T-cell (primary cell): ENCODE results near the gene C6orf58. TPM values are rescaled to one million over a fixed set of nuclear protein-coding genes. Genes with fewer than 3 reads are reported as not detected.

Experiments used
- ATAC-seq, 4 experiments: fragments of 200-7000 bp in 3 of 4; fragments of 150-1000 bp in 1 of 4; cut with Tn5 transposase; replicated peaks in 1 of 4; 1 replicate in 3 of 4; 2 replicates in 1 of 4; pipeline ENCODE4 v1.10.0; 2021; ENCODE audit warnings: moderate library complexity in 3 of 4, mild to moderate bottlenecking in 2 of 4, moderate number of reproducible peaks in 1 of 4
- CTCF ChIA-PET, 2 donors: fragments of 300-600 bp; sonication (Branson Sonifier 250); formaldehyde crosslinking; loops; one replicate each; lab custom pipeline; 2022; ENCODE audit warnings: antibody characterized with exemption in 2 of 2; lab: Charles Lee
- POLR2A ChIA-PET, 2 donors: fragments of 300-600 bp; sonication (Branson Sonifier 250); formaldehyde crosslinking; loops; one replicate each; lab custom pipeline; 2022; ENCODE audit warnings: antibody characterized with exemption in 2 of 2; lab: Charles Lee
- DNase-seq, 35 experiments: peaks; one replicate each; pipeline versions ENCODE4 v3.0.0 to v3.0.0-alpha.2; 2013 to 2023
- H3K27ac ChIP-seq: one replicate; pipeline ENCODE4 v1.5.1; 2013; ENCODE audit warnings: low read length
- H3K27me3 ChIP-seq, 2 experiments: replicated peaks in 1 of 2; 1 replicate in 1 of 2; 2 replicates in 1 of 2; pipeline versions ENCODE4 v1.6.1 to v1.7.0; 2013; ENCODE audit warnings: low read length in 1 of 2, mixed read lengths in 1 of 2; ENCODE audit not compliant: control insufficient read depth in 2 of 2, insufficient read depth in 2 of 2; ENCODE audit errors: extremely low read depth in 1 of 2
- H3K36me3 ChIP-seq, 2 donors: 1 replicate in 1 of 2; 2 replicates in 1 of 2; pipeline versions ENCODE4 v1.6.1 to v1.7.0; 2013; ENCODE audit warnings: low read length in 1 of 2; ENCODE audit not compliant: control insufficient read depth in 2 of 2, insufficient read depth in 1 of 2; ENCODE audit errors: extremely low read depth in 1 of 2
- H3K4me1 ChIP-seq, 2 experiments: 1 replicate in 1 of 2; 2 replicates in 1 of 2; pipeline versions ENCODE4 v1.6.1 to v1.7.0; 2013; ENCODE audit warnings: low read length in 2 of 2, mixed read lengths in 1 of 2; ENCODE audit not compliant: insufficient read depth in 2 of 2, control insufficient read depth in 1 of 2; ENCODE audit errors: extremely low read depth in 1 of 2
- H3K4me3 ChIP-seq, 2 donors: 1 replicate in 1 of 2; 2 replicates in 1 of 2; pipeline versions ENCODE4 v1.5.1 to v1.7.0; 2013; ENCODE audit warnings: mild to moderate bottlenecking in 2 of 2, low read length in 1 of 2, moderate library complexity in 1 of 2; ENCODE audit not compliant: control insufficient read depth in 1 of 2; ENCODE audit errors: extremely low read depth in 1 of 2
- H3K9me3 ChIP-seq: 2 replicates; pipeline ENCODE4 v1.7.0; 2013
- H3K27ac Mint-ChIP-seq, 2 donors: one replicate each; pipeline ENCODE4 v1.8.0; 2020 to 2021; ENCODE audit warnings: mild to moderate bottlenecking in 2 of 2, mixed read lengths in 2 of 2
- H3K27me3 Mint-ChIP-seq, 2 donors: one replicate each; pipeline ENCODE4 v1.8.0; 2021 to 2022; ENCODE audit warnings: mixed read lengths in 2 of 2
- H3K36me3 Mint-ChIP-seq: one replicate; pipeline ENCODE4 v1.8.0; 2021; ENCODE audit warnings: mixed read lengths
- H3K4me1 Mint-ChIP-seq, 3 donors: one replicate each; pipeline ENCODE4 v1.8.0; 2020 to 2022; ENCODE audit warnings: mixed read lengths in 3 of 3, mild to moderate bottlenecking in 1 of 3
- H3K4me3 Mint-ChIP-seq, 3 donors: one replicate each; pipeline ENCODE4 v1.8.0; 2020 to 2022; ENCODE audit warnings: mild to moderate bottlenecking in 3 of 3, mixed read lengths in 3 of 3, moderate library complexity in 3 of 3
- H3K9me3 Mint-ChIP-seq, 3 donors: one replicate each; pipeline ENCODE4 v1.8.0; 2020 to 2022; ENCODE audit warnings: mixed read lengths in 3 of 3
- WGBS: methylation state at CpG from one replicate; pipeline ENCODE4 v1.1.5; 2013; ENCODE audit warnings: missing lambda C conversion rate; ENCODE audit not compliant: insufficient coverage; 5-methylcytosine and 5-hydroxymethylcytosine counted together
- total RNA-seq, 35 experiments: library from RNA in 6 of 35; stranded (reverse) in 6 of 35; fragments of 120-200 nt in 1 of 35; gene quantifications; one replicate each; pipeline versions ENCODE4 v1.2.1 to v1.2.4 and lab custom pipeline; 2013 to 2026

C6orf58 gene
- total RNA-seq, 5 donors from 2014 or later (not counting 1 experiment from before 2014, with no cell fraction given), result not detected

- Histone ChIP-seq H3K27me3 (no peaks in the 10 kb centered on the region), H3K4me1 (no peaks in the 10 kb centered on the region), H3K27ac (no peak overlapping the region), H3K36me3 (no peaks in the 10 kb centered on the region), H3K9me3 (no peaks in the 10 kb centered on the region), H3K4me3 (no peak overlapping the region)
- H3K36me3 Mint-ChIP-seq, result no peaks in the 10 kb centered on the region
- ChIA-PET CTCF (no interaction called here), POLR2A (no interaction called here)
- no peak overlapping the region for H3K27ac Mint-ChIP-seq
- H3K4me3 Mint-ChIP-seq, result no peak overlapping the region
- DNase-seq (no peak), ATAC-seq (no peak)
- no peaks in the 10 kb centered on the region for H3K9me3 Mint-ChIP-seq
- peaks cover 0 to 10% (median 9%) of the 10 kb centered on the region in 3 donors for H3K4me1 Mint-ChIP-seq
- peaks cover 0 to 5% of the 10 kb centered on the region in 2 donors for H3K27me3 Mint-ChIP-seq
Measured at GRCh38 chr6:127566651-127567050, 10.3 kb upstream of the C6orf58 start.

DNA sequence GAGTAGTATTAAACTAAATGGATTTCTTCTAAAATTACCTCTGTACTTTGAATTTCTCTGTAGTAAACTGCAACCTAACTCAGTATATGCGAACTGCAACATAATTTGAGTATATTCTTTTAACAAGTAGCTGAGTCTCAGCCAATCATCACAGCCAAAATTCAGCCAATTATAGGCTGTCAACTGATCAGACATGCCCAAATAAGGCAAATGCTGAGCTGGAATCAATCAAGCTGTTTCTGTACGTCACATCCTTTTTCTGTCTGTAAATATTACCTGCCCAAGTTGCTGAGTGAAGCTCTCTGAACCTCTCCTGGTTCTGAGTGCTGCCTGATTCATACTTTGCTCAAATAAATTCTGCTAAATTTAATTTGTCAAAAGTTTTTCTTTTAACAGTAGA is 9.5 kb upstream of the C6orf58 start:
- Histone ChIP-seq H3K27me3 (no peaks in the 10 kb centered on the region), H3K27ac (no peak overlapping the region), H3K4me1 (no peaks in the 10 kb centered on the region), H3K4me3 (no peak overlapping the region), H3K36me3 (no peaks in the 10 kb centered on the region), H3K9me3 (no peaks in the 10 kb centered on the region)
- ChIA-PET CTCF (no interaction called here), POLR2A (no interaction called here)
- H3K4me1 Mint-ChIP-seq, result peaks cover 0 to 10% (median 9%) of the 10 kb centered on the region in 3 donors
- WGBS, result 67% methylated on average over 1 of the region's 2 CpGs
- ATAC-seq (no peak), DNase-seq (no peak)
- H3K36me3 Mint-ChIP-seq, result no peaks in the 10 kb centered on the region
- H3K9me3 Mint-ChIP-seq, result no peaks in the 10 kb centered on the region
- peaks cover 0 to 5% of the 10 kb centered on the region in 2 donors for H3K27me3 Mint-ChIP-seq
- H3K4me3 Mint-ChIP-seq, result no peak overlapping the region
- H3K27ac Mint-ChIP-seq, result no peak overlapping the region

DNA sequence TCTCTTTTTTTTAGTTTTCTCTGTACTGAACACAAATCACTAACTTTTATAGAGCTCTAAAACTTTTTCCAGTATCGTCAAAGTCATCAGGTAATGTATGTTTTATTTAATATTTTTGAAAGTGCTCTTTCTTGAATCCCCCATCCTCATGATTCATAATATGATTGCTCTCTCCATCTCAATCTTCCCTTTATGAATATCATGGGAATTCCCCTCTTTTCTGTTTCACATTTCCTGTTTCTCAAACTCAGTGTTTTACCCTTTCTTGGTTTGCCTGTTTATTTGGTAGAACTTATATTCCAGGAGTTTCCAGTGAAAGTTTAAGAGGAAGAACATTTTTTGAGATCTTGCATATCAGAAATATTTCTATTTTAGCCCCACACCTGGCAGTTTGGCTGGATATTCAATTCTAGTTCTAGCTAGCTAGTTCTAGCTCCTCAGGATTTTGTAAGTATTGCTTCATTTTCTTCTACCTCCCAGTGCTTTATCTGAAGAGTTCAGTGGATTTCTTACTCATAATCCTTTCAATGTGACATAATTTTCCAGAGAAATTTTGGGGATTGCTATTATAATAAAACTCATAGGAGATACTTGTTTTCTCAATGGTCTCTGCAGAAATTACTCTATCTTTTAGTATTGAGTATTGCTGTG is 6.1 kb upstream of the C6orf58 start:
- Mint-ChIP-seq H3K4me1 (peaks cover 0 to 10% (median 9%) of the 10 kb centered on the region in 3 donors), H3K27me3 (peaks cover 0 to 4% of the 10 kb centered on the region in 2 donors), H3K9me3 (no peaks in the 10 kb centered on the region), H3K36me3 (no peaks in the 10 kb centered on the region), H3K27ac (no peak overlapping the region), H3K4me3 (no peak overlapping the region)
- ChIA-PET POLR2A (no interaction called here), CTCF (no interaction called here)
- no peak overlapping the region for H3K4me3 ChIP-seq
- no peaks in the 10 kb centered on the region for H3K9me3 ChIP-seq
- ATAC-seq, result no peak
- no peaks in the 10 kb centered on the region for H3K27me3 ChIP-seq
- no CpG with 5 or more reads among the region's 1 CpG for WGBS
- no peaks in the 10 kb centered on the region for H3K36me3 ChIP-seq
- H3K27ac ChIP-seq, result no peak overlapping the region
- DNase-seq, result no peak
- no peaks in the 10 kb centered on the region for H3K4me1 ChIP-seq

- CTCF ChIA-PET, result no interaction called here
- ATAC-seq, result no peak
- POLR2A ChIA-PET, result no interaction called here
- no peak overlapping the region for H3K27ac ChIP-seq
- WGBS, result no CpG with 5 or more reads among the region's 3 CpGs
- no peak overlapping the region for H3K4me3 ChIP-seq
- no peaks in the 10 kb centered on the region for H3K4me1 ChIP-seq
- no peak overlapping the region for H3K4me3 Mint-ChIP-seq
- H3K27me3 Mint-ChIP-seq, result peaks cover 10 to 17% of the 10 kb centered on the region in 2 donors
- H3K9me3 Mint-ChIP-seq, result no peaks in the 10 kb centered on the region
- H3K9me3 ChIP-seq, result no peaks in the 10 kb centered on the region
- H3K27ac Mint-ChIP-seq, result no peak overlapping the region
- H3K27me3 ChIP-seq, result no peaks in the 10 kb centered on the region
- H3K36me3 Mint-ChIP-seq, result no peaks in the 10 kb centered on the region
- H3K4me1 Mint-ChIP-seq, result no peaks in the 10 kb centered on the region
- H3K36me3 ChIP-seq, result no peaks in the 10 kb centered on the region
- DNase-seq, result no peak
Measured at GRCh38 chr6:127578900-127579299, 1.9 kb downstream of the C6orf58 start.

GRCh38 chr6:127581576-127581975 is 4.6 kb downstream of the C6orf58 start:
- Mint-ChIP-seq H3K27ac (no peak overlapping the region), H3K4me1 (no peaks in the 10 kb centered on the region), H3K4me3 (no peak overlapping the region), H3K36me3 (no peaks in the 10 kb centered on the region), H3K9me3 (no peaks in the 10 kb centered on the region), H3K27me3 (peaks cover 10 to 12% of the 10 kb centered on the region in 2 donors)
- Histone ChIP-seq H3K27ac (no peak overlapping the region), H3K27me3 (no peaks in the 10 kb centered on the region), H3K36me3 (no peaks in the 10 kb centered on the region), H3K9me3 (no peaks in the 10 kb centered on the region), H3K4me3 (no peak overlapping the region), H3K4me1 (no peaks in the 10 kb centered on the region)
- ChIA-PET POLR2A (no interaction called here), CTCF (no interaction called here)
- no peak for DNase-seq
- no peak for ATAC-seq

DNA sequence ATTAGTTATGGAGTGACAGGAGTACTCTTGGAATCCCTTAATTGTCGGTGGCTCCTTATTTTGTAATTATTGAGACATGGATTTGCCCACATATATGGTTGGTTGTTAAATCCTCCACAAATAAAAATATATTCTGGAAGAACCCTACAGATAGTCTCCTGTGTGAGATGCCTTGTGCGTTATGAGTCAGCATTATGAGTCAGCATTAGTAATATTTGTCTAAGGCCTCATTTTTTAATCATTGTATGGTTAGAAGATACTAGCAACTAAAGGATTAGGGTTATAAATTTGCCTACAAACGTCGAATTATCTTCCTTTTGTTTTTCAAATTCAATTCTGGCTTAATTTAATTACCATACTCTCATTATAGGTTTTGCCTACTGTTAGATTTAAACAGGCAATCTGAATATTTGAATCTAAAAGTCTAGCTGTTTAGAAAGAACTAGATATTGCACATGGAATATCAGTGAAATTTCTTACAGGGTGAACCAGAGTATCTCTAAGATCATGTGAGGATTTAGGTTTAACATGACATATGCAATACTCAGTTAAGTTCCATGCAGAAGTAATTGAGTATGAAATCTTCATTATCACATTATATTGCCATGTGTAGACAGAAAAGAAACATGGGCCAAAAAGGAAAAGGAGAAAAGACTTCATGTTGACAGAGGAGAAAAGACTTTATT is 5.9 kb downstream of the C6orf58 start:
- Mint-ChIP-seq H3K27me3 (peaks cover 6 to 9% of the 10 kb centered on the region in 2 donors), H3K4me3 (no peak overlapping the region), H3K9me3 (no peaks in the 10 kb centered on the region), H3K36me3 (no peaks in the 10 kb centered on the region), H3K4me1 (no peaks in the 10 kb centered on the region), H3K27ac (no peak overlapping the region)
- POLR2A ChIA-PET, result no interaction called here
- Histone ChIP-seq H3K9me3 (no peaks in the 10 kb centered on the region), H3K36me3 (no peaks in the 10 kb centered on the region), H3K4me1 (no peaks in the 10 kb centered on the region), H3K27ac (no peak overlapping the region), H3K4me3 (no peak overlapping the region), H3K27me3 (no peaks in the 10 kb centered on the region)
- ATAC-seq (no peak), DNase-seq (no peak)
- WGBS, result no CpG with 5 or more reads among the region's 4 CpGs
- CTCF ChIA-PET, result interaction anchor here in 1 of 2 donors (0.6 kb wide), 1 partner anchor 258 kb away, joined by 3 read pairs; no protein-coding TSS in a partner anchor
